ENCODE measurements around the gene PPP4R1. TPM values are rescaled to one million over a fixed set of nuclear protein-coding genes. Genes with fewer than 3 reads are reported as not detected.
"Not testable (repeated sequence)": the region's sequence is repeated elsewhere in the genome, so short reads cannot be mapped to it uniquely, and the experiment has no call there.

PPP4R1 gene
- total RNA-seq, 1 experiment from 2014 or later, result 106 TPM

DNA sequence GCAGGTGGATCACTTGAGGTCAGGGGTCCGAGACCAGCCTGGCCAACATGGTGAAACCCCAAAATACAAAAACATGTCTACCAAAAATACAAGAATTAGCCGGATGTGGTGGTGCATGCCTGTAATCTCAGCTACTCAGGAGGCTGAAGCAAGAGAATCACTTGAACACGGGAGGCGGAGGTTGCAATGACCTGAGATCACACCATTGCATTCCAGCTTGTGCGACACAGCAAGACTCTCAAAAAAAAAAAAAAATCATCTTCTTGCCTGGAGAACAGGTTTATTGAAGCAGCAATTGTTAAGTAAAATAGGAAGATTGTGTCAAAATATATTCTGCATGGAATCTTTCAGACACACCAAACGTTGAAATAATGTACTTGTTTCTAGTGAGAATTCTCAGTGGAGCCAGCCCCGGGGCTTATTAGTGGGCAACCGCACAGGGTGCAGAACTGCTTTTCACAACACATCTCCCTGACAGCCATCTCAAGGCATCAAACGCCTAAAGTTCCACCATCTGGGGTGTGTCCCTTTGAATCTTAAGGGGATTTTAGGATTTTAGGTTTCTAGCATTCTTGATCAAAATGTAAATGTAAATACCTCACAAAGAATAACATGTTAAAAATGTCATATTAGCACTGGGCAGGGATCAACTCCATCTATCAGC, 28.6 kb upstream of the PPP4R1 start:
- peak overlapping the region; percentile 36 for H2BK5ac ChIP-seq (ENCODE audit: insufficient read length, low read length)
- no peak overlapping the region for H4K5ac ChIP-seq (ENCODE audit: insufficient read length, low read depth, low read length)
- H4K91ac ChIP-seq (ENCODE audit: insufficient read length, low read depth, low read length), result peak overlapping the region; percentile 1
- TF ChIP-seq, protein P1, sequence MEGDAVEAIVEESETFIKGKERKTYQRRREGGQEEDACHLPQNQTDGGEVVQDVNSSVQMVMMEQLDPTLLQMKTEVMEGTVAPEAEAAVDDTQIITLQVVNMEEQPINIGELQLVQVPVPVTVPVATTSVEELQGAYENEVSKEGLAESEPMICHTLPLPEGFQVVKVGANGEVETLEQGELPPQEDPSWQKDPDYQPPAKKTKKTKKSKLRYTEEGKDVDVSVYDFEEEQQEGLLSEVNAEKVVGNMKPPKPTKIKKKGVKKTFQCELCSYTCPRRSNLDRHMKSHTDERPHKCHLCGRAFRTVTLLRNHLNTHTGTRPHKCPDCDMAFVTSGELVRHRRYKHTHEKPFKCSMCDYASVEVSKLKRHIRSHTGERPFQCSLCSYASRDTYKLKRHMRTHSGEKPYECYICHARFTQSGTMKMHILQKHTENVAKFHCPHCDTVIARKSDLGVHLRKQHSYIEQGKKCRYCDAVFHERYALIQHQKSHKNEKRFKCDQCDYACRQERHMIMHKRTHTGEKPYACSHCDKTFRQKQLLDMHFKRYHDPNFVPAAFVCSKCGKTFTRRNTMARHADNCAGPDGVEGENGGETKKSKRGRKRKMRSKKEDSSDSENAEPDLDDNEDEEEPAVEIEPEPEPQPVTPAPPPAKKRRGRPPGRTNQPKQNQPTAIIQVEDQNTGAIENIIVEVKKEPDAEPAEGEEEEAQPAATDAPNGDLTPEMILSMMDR (conservative IDR thresholded peaks at IDR 0.05), result no peak
- H3K56ac ChIP-seq (ENCODE audit: insufficient read length, low read depth, low read length), result no peak overlapping the region
- no peak for DNase-seq
- no peak overlapping the region for H2AFZ ChIP-seq (ENCODE audit: low read length)
- no peaks in the 10 kb centered on the region for H3K36me3 Mint-ChIP-seq (ENCODE audit: insufficient read depth in 1 of 3, low read depth in 3 of 3)
- H3K27ac ChIP-seq (ENCODE audit: insufficient read length, low read depth, low read length), result peak overlapping the region; percentile 72
- H3K18ac ChIP-seq (ENCODE audit: insufficient read length, low read depth, low read length), result peak overlapping the region; percentile 45
- no peaks in the 10 kb centered on the region for H3K23me2 ChIP-seq (ENCODE audit: insufficient read length, low read depth, low read length, poor library complexity, severe bottlenecking)
- no peak overlapping the region for H2BK15ac ChIP-seq (ENCODE audit: low read depth, low read length)
- no peaks in the 10 kb centered on the region for H4K20me1 ChIP-seq (ENCODE audit: control insufficient read depth, insufficient read depth, insufficient read length)
- H3K27me3 ChIP-seq (ENCODE audit: insufficient read depth, low read length), result no peaks in the 10 kb centered on the region
- H3K9me3 Mint-ChIP-seq, result no peaks in the 10 kb centered on the region
- no peak overlapping the region for H3K9ac ChIP-seq (ENCODE audit: extremely low read depth, insufficient read length, low read length)
- no peak overlapping the region for H3K4me2 ChIP-seq (ENCODE audit: insufficient read depth, insufficient read length, low read length)
- H2AK5ac ChIP-seq (ENCODE audit: insufficient read length, low read length), result no peak overlapping the region
- H3K23ac ChIP-seq (ENCODE audit: insufficient read length, low read depth, low read length), result no peak overlapping the region
- no CpG with 5 or more reads among the region's 9 CpGs for WGBS (ENCODE audit: extremely low coverage, insufficient read length, low lambda C conversion rate)
- peaks cover 36 to 50% of the 10 kb centered on the region in 2 experiments for H3K4me1 Mint-ChIP-seq
- H3K79me2 ChIP-seq (ENCODE audit: insufficient read depth, low read length), result no peaks in the 10 kb centered on the region
- H2BK20ac ChIP-seq (ENCODE audit: low read depth, low read length, poor library complexity, severe bottlenecking), result peak overlapping the region; percentile 76
- peak overlapping the region; percentile 97 for H3T11ph ChIP-seq (ENCODE audit: low read length)
- peak overlapping the region; percentile 85 for H2BK120ac ChIP-seq (ENCODE audit: low read depth, low read length, poor library complexity, severe bottlenecking)
- no peaks in the 10 kb centered on the region for H3K9me3 ChIP-seq (ENCODE audit: control insufficient read depth, low read depth, low read length)
- peak overlapping the region; percentile 18; the same call in 1 of the 2 replicates for H3K4ac ChIP-seq (ENCODE audit: low read depth, low read length)
- peak overlapping the region; percentile 74; the same call in 1 of the 2 replicates for H3K14ac ChIP-seq (ENCODE audit: insufficient read depth, low read length)
- no peaks in the 10 kb centered on the region for H3K27me3 Mint-ChIP-seq (ENCODE audit: low read depth)
- no peak overlapping the region for H2BK12ac ChIP-seq (ENCODE audit: insufficient read length, low read depth, low read length)
- 0 out of 5 replicates have a peak overlapping the region, but pooled peaks of 1 of the 2 experiments have one; percentile 4 for H3K4me3 Mint-ChIP-seq
- no peak overlapping the region for H4K8ac ChIP-seq (replicated peaks; ENCODE audit: insufficient read length, low read depth, low read length)
- no peaks in the 10 kb centered on the region; the same call in 1 of the 2 replicates for H3K4me1 ChIP-seq (ENCODE audit: insufficient read depth, low read length)
- no peaks in the 10 kb centered on the region for H3K79me1 ChIP-seq (ENCODE audit: insufficient read depth, low read depth, low read length, poor library complexity, severe bottlenecking)
- peak overlapping the region; percentile 86 to 98 (median 91) for H3K27ac Mint-ChIP-seq

GRCh38 chr18:9641081-9641480, 26.7 kb upstream of the PPP4R1 start:
- H2AK5ac ChIP-seq (ENCODE audit: insufficient read length, low read length); H3K9me3 ChIP-seq (ENCODE audit: control insufficient read depth, low read depth, low read length); H3K23me2 ChIP-seq (ENCODE audit: insufficient read length, low read depth, low read length, poor library complexity, severe bottlenecking); H3K4me3 Mint-ChIP-seq; H2AFZ ChIP-seq (ENCODE audit: low read length); H3K27me3 ChIP-seq (ENCODE audit: insufficient read depth, low read length); H2BK15ac ChIP-seq (ENCODE audit: low read depth, low read length); DNase-seq; H3K56ac ChIP-seq (ENCODE audit: insufficient read length, low read depth, low read length); H4K91ac ChIP-seq (ENCODE audit: insufficient read length, low read depth, low read length); H3K79me2 ChIP-seq (ENCODE audit: insufficient read depth, low read length); H3K4ac ChIP-seq (ENCODE audit: low read depth, low read length); H4K8ac ChIP-seq (replicated peaks; ENCODE audit: insufficient read length, low read depth, low read length); H3K23ac ChIP-seq (ENCODE audit: insufficient read length, low read depth, low read length); H2BK20ac ChIP-seq (ENCODE audit: low read depth, low read length, poor library complexity, severe bottlenecking); H4K20me1 ChIP-seq (ENCODE audit: control insufficient read depth, insufficient read depth, insufficient read length); H3K18ac ChIP-seq (ENCODE audit: insufficient read length, low read depth, low read length); H3K36me3 Mint-ChIP-seq (ENCODE audit: insufficient read depth in 1 of 3, low read depth in 3 of 3); H3K27ac ChIP-seq (ENCODE audit: insufficient read length, low read depth, low read length); H4K5ac ChIP-seq (ENCODE audit: insufficient read length, low read depth, low read length); H2BK12ac ChIP-seq (ENCODE audit: insufficient read length, low read depth, low read length); H3K9me3 Mint-ChIP-seq; H3K4me1 ChIP-seq (ENCODE audit: insufficient read depth, low read length); H2BK5ac ChIP-seq (ENCODE audit: insufficient read length, low read length); H3K27ac Mint-ChIP-seq; H2BK120ac ChIP-seq (ENCODE audit: low read depth, low read length, poor library complexity, severe bottlenecking); H3T11ph ChIP-seq (ENCODE audit: low read length); H3K9ac ChIP-seq (ENCODE audit: extremely low read depth, insufficient read length, low read length); H3K79me1 ChIP-seq (ENCODE audit: insufficient read depth, low read depth, low read length, poor library complexity, severe bottlenecking); H3K27me3 Mint-ChIP-seq (ENCODE audit: low read depth); H3K4me2 ChIP-seq (ENCODE audit: insufficient read depth, insufficient read length, low read length); H3K14ac ChIP-seq (ENCODE audit: insufficient read depth, low read length): not testable (repeated sequence)
- H3K4me1 Mint-ChIP-seq, result peaks cover 36 to 45% of the 10 kb centered on the region in 2 experiments
- no CpG with 5 or more reads among the region's 1 CpG for WGBS (ENCODE audit: extremely low coverage, insufficient read length, low lambda C conversion rate)

All from H9 (cell line).